Transverse colon (tissue), 4 donors: ENCODE measurements around the gene CACNA1B.

Experiments used
- CTCF ChIP-seq, 5 experiments: fragments of 200-600 bp in 3 of 5; fragments of 450-650 bp in 2 of 5; sonication (generic) in 3 of 5; IDR thresholded peaks; 1 replicate in 2 of 5; 2 replicates in 3 of 5; pipeline ENCODE4 v1.5.1; 2016 to 2017; ENCODE audit warnings: antibody characterized with exemption in 5 of 5, inconsistent platforms in 3 of 5, mild to moderate bottlenecking in 2 of 5, moderate library complexity in 1 of 5
- EP300 ChIP-seq: sonication (generic); formaldehyde crosslinking; IDR thresholded peaks from one replicate; pipeline ENCODE4 v1.6.1; 2017; ENCODE audit warnings: antibody characterized with exemption, low read depth
- POLR2A ChIP-seq: fragments of 450-650 bp; IDR thresholded peaks from one replicate; pipeline ENCODE4 v1.6.1; 2016; ENCODE audit warnings: antibody characterized with exemption, mild to moderate bottlenecking, moderate library complexity
- POLR2AphosphoS5 ChIP-seq, 3 donors: sonication (generic); formaldehyde crosslinking; IDR thresholded peaks; one replicate each; pipeline ENCODE4 v1.6.1; 2016; ENCODE audit warnings: antibody characterized with exemption in 3 of 3

GRCh38 chr9:138104251-138105122, 226.9 kb downstream of the CACNA1B start:
- no peak for TF ChIP-seq CTCF (IDR thresholded peaks at IDR 0.05)
- no peak for TF ChIP-seq POLR2A
- TF ChIP-seq POLR2AphosphoS5 (IDR thresholded peaks at IDR 0.05) = no peak
- TF ChIP-seq EP300 = no peak
